ENCODE data around the gene MAPK14.

MAPK14 gene

GRCh38 chr6:36141091-36141490, 113.5 kb downstream of the MAPK14 start:
- DNase-seq: no peak

GRCh38 chr6:36141961-36142360, 114.4 kb downstream of the MAPK14 start:
- DNase-seq: no peak

GRCh38 chr6:36142971-36143838, 115.6 kb downstream of the MAPK14 start:
- DNase-seq: no peak

- no peak for DNase-seq
Measured at GRCh38 chr6:36145495-36145894, 117.9 kb downstream of the MAPK14 start.

- no peak for DNase-seq
Measured at GRCh38 chr6:36147294-36147693, 119.7 kb downstream of the MAPK14 start.

- DNase-seq: no peak
Measured at GRCh38 chr6:36149476-36149875, 121.9 kb downstream of the MAPK14 start.

- DNase-seq: no peak
Measured at GRCh38 chr6:36150283-36150682, 122.7 kb downstream of the MAPK14 start.

GRCh38 chr6:36154286-36154685, 126.7 kb downstream of the MAPK14 start:
- no peak for DNase-seq

- DNase-seq: no peak
Measured at GRCh38 chr6:36155662-36156061, 128.1 kb downstream of the MAPK14 start.

- DNase-seq: no peak
Measured at GRCh38 chr6:36160147-36160760, 132.6 kb downstream of the MAPK14 start.
